ENCODE measurements around the gene KRT23. TPM values are rescaled to one million over a fixed set of nuclear protein-coding genes. Genes with fewer than 3 reads are reported as not detected.

The KRT23 gene
- total and polyA plus RNA-seq, 2 of the 13 experiments (the other 11 are each of a cell fraction or from before 2014, with no cell fraction given), result 24.7 to 51.1 TPM

GRCh38 chr17:40909351-40909750 lies 28.1 kb downstream of the KRT23 start (continued):
- TF ChIP-seq CAMTA2 (CRISPR knock-in tag; IDR thresholded peaks at IDR 0.05; ENCODE audit: borderline replicate concordance), result no peak
- TF ChIP-seq, protein P1, sequence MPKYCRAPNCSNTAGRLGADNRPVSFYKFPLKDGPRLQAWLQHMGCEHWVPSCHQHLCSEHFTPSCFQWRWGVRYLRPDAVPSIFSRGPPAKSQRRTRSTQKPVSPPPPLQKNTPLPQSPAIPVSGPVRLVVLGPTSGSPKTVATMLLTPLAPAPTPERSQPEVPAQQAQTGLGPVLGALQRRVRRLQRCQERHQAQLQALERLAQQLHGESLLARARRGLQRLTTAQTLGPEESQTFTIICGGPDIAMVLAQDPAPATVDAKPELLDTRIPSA (CRISPR knock-in tag; IDR thresholded peaks at IDR 0.05; ENCODE audit: borderline replicate concordance), result no peak
- no peak for TF ChIP-seq ZNF672 (CRISPR knock-in tag; IDR thresholded peaks at IDR 0.05)
- no peak for TF ChIP-seq ZNF616 (CRISPR knock-in tag; IDR thresholded peaks at IDR 0.05; ENCODE audit: low read depth)
- TF ChIP-seq MEF2D (CRISPR knock-in tag; IDR thresholded peaks at IDR 0.05), result no peak
- no peak for TF ChIP-seq CC2D1A (CRISPR knock-in tag; IDR thresholded peaks at IDR 0.05)
- TF ChIP-seq GTF3A (CRISPR knock-in tag; conservative IDR thresholded peaks at IDR 0.05), result no peak
- TF ChIP-seq, protein P2, sequence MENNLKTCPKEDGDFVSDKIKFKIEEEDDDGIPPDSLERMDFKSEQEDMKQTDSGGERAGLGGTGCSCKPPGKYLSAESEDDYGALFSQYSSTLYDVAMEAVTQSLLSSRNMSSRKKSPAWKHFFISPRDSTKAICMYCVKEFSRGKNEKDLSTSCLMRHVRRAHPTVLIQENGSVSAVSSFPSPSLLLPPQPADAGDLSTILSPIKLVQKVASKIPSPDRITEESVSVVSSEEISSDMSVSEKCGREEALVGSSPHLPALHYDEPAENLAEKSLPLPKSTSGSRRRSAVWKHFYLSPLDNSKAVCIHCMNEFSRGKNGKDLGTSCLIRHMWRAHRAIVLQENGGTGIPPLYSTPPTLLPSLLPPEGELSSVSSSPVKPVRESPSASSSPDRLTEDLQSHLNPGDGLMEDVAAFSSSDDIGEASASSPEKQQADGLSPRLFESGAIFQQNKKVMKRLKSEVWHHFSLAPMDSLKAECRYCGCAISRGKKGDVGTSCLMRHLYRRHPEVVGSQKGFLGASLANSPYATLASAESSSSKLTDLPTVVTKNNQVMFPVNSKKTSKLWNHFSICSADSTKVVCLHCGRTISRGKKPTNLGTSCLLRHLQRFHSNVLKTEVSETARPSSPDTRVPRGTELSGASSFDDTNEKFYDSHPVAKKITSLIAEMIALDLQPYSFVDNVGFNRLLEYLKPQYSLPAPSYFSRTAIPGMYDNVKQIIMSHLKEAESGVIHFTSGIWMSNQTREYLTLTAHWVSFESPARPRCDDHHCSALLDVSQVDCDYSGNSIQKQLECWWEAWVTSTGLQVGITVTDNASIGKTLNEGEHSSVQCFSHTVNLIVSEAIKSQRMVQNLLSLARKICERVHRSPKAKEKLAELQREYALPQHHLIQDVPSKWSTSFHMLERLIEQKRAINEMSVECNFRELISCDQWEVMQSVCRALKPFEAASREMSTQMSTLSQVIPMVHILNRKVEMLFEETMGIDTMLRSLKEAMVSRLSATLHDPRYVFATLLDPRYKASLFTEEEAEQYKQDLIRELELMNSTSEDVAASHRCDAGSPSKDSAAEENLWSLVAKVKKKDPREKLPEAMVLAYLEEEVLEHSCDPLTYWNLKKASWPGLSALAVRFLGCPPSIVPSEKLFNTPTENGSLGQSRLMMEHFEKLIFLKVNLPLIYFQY (CRISPR knock-in tag; IDR thresholded peaks at IDR 0.05; ENCODE audit: borderline replicate concordance), result no peak
- TF ChIP-seq TCF12 (IDR thresholded peaks at IDR 0.05), result no peak
- no peak for TF ChIP-seq TCF12 (CRISPR knock-in tag; IDR thresholded peaks at IDR 0.05)
- no peak for TF ChIP-seq MAZ (IDR thresholded peaks at IDR 0.05; ENCODE audit: borderline replicate concordance, low read depth, low read length)
- no peak for TF ChIP-seq MAZ (CRISPR knock-in tag; IDR thresholded peaks at IDR 0.05; ENCODE audit: low read depth)
- TF ChIP-seq PAF1 (CRISPR knock-in tag; IDR thresholded peaks at IDR 0.05), result no peak
- TF ChIP-seq ZNF333 (CRISPR knock-in tag; IDR thresholded peaks at IDR 0.05; ENCODE audit: borderline replicate concordance), result no peak
- TF ChIP-seq ZNF879 (CRISPR knock-in tag; IDR thresholded peaks at IDR 0.05), result no peak
- no peak for TF ChIP-seq MEIS2 (CRISPR knock-in tag; IDR thresholded peaks at IDR 0.05)
- TF ChIP-seq MZF1 (CRISPR knock-in tag; IDR thresholded peaks at IDR 0.05; ENCODE audit: borderline replicate concordance), result no peak
- TF ChIP-seq SMC3 (IDR thresholded peaks at IDR 0.05; ENCODE audit: low read length), result peak; percentile 100
- TF ChIP-seq, protein P3, sequence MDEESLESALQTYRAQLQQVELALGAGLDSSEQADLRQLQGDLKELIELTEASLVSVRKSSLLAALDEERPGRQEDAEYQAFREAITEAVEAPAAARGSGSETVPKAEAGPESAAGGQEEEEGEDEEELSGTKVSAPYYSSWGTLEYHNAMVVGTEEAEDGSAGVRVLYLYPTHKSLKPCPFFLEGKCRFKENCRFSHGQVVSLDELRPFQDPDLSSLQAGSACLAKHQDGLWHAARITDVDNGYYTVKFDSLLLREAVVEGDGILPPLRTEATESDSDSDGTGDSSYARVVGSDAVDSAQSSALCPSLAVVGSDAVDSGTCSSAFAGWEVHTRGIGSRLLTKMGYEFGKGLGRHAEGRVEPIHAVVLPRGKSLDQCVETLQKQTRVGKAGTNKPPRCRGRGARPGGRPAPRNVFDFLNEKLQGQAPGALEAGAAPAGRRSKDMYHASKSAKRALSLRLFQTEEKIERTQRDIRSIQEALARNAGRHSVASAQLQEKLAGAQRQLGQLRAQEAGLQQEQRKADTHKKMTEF (CRISPR knock-in tag; IDR thresholded peaks at IDR 0.05), result peak; percentile 63; the same call in 1 of the 2 replicates
- no peak for TF ChIP-seq ZNF761 (CRISPR knock-in tag; conservative IDR thresholded peaks at IDR 0.05)
- no peak for TF ChIP-seq MIER2 (CRISPR knock-in tag; IDR thresholded peaks at IDR 0.05)
- TF ChIP-seq ZNF44 (CRISPR knock-in tag; IDR thresholded peaks at IDR 0.05), result no peak
- TF ChIP-seq TRIM22 (IDR thresholded peaks at IDR 0.05), result no peak
- TF ChIP-seq, protein P4, sequence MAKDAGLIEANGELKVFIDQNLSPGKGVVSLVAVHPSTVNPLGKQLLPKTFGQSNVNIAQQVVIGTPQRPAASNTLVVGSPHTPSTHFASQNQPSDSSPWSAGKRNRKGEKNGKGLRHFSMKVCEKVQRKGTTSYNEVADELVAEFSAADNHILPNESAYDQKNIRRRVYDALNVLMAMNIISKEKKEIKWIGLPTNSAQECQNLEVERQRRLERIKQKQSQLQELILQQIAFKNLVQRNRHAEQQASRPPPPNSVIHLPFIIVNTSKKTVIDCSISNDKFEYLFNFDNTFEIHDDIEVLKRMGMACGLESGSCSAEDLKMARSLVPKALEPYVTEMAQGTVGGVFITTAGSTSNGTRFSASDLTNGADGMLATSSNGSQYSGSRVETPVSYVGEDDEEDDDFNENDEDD (CRISPR knock-in tag; IDR thresholded peaks at IDR 0.05; ENCODE audit: borderline replicate concordance), result no peak
- no peak for TF ChIP-seq SSRP1 (CRISPR knock-in tag; IDR thresholded peaks at IDR 0.05)
- no peak for TF ChIP-seq ZNF205 (CRISPR knock-in tag; IDR thresholded peaks at IDR 0.05)
